ENCODE measurements around the gene ENDOD1.
"Not testable (repeated sequence)": the region's sequence is repeated elsewhere in the genome, so short reads cannot be mapped to it uniquely, and the experiment has no call there.

ENDOD1 gene

DNA sequence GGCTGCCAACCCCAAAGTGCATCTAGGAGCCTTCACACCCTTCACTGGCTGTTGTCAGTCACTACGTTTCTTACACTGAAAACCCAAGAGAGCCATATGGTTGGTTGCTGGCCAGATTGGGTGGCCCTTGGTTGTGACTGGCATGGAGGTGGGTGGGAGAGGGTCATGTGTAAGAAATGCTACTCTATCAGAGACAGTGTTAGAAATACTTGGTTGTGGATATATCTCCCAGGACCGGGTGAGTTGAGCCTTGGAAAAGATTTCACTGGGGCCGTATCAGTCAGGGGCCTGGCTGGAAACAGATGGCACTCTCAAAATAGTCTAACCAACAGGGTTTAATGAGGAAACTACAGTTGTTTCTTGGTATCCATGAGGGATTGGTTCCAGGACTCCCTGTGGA lies 15.2 kb downstream of the ENDOD1 start:
- DNase-seq, result no peak

DNA sequence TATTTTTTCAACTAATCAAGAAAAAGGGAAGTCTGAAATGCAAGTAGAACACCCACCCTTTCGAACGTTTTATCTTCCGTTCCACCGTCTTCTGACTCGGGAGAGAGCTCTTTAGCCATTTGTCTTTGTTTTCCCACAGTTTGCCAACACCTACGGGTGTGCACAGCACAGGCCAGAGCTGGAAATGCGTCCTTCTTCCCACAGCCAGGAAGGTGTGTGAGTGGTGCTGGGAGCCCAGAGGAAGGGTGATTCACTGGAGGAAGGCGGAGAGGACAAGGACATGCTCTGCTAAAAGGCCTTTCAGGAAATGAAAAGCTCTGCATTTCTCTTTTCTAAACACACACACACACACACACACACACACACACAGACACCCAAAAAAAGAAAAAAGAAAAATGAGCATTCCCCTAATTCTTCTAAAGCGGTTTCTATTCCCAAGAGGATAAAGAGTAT lies 18.5 kb downstream of the ENDOD1 start:
- no peak for DNase-seq

DNA sequence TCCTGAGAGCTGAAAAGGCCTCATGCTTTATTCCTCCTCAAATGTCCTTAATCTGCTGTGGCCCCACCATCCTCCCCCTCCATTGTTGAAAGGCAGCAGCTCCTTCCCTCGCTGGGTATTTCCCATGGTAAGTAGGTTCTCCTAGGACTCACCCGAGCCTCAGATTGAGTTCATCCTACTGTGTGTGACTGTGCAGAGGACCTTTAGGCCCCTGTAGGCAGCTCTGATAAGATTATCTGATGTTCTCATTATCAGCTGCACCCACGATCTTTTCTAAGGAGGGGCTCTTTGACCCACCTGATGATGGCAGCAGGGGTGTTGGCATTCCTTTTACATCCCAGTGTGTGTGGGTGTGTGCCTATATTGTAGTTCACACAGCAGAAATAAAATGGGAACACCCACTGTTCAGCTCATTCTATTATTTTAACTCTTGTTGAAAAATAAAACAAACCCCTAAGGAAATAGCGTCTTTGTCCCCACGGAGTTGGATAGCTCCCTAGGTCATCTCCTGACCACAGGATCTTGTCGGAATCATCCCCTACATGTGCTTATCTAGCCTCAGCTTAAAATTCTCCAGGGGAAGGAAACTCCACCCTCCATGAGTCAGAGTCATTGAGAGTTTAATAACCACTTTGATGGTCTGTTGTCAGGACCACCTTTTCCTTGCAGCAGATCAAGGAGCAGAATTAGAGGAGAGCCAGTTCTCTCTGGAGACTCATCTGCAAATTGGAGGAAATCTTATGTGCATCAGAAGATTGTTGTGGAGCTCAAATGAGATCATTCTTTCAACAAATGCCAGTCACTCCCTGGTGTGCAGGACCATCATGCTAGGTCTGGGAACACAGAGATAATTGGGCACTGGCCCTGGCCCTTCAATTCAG lies 19.3 kb downstream of the ENDOD1 start:
- DNase-seq, result peak; percentile 35

DNA sequence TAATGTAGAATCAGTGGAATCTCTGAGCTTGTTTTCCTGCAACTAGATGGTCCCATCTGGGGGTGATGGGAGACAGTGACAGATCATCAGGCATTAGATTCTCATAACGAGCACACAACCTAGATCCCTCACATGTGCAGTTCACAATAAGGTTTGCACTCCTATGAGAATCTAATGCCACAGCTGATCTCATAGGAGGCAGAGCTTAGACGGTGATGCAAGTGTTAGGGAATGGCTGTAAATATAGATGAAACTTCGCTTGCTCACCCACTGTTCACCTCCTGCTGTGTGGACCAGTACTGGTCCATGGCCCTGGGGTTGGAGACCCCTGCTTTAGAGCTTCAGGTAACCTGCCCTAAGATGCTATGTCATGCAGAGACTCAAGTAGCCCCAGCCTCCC lies 21.8 kb downstream of the ENDOD1 start:
- not testable (repeated sequence) for DNase-seq

DNA sequence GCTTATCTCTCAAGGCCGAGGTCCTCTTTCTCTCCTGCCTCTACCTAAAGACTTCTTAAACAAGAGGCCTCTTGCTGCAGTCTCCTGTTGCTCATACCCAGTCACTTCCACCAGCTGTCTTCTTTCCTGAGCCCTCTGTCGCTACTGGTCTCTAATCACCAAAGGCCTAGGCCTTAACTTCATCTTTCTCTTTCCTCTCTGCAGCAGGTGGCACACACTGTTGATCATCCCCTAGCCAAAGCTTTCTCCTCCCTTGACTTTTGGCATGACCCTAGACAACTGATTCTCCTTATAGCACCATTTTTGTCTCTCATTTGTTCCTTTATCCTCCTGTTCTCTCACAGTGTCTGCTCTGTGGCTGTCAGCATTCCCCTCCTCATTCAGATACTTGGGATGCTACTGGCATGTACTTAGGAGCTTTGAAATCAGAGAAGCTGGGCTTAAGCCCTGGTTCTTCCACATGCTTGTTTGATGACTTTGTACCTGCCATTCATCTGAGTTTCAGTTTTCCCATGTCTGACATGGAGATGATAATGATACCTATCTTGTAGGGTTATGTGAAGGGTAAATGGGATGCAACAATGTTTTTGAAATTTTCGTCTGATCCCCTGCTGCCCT lies 22.4 kb downstream of the ENDOD1 start:
- DNase-seq, result no peak

DNA sequence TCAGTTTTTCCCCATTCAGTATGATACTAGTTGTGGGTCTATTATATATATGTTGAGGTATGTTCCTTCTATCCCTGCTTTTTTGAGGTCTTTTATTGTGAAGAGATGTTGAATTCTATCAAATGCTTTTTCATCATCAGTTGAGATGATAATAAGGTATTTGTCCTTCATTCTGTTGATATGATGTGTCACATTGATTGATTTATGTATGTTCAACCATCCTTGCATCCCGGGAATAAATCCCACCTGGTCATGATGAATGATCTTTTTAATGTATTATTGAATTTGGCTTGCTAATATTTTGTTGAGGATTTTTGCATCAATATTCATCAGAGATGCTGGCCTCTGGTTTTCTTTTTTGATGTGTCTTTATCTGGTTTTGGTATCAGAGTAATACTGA lies 26.0 kb downstream of the ENDOD1 start:
- DNase-seq, result no peak

DNA sequence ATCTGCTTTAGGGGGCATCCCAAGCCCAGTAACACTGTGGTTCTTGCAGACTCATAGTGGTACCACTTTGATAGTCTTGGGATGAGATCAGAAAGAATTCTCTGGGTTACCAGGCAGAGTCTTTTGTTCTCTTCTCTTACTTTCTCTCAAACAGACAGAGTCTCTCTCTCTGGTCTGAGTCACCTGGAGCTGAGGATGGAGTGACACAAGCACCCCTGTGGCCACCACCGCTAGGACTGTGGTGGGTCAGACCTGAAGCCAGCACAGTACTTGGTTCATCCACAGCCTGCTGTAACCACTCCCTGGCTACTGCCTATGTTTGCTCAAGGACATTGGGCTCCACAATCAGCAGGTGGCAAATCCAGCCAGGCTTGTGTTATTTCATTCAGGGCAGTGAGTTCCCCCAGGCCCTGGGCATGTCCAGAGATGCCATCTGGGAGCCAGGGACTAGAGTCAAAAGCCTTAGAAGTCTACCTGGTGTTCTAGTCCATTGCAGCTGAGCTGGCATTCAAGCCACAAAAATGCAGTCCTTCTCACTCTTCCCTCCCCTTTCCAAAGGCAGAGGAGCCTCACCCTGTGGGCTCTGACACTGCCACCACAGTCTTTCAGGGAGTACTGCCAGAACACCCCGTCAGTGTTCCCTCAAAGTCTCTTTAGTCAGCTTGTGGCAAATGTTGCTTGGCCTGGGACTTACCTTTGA lies 29.9 kb downstream of the ENDOD1 start:
- DNase-seq, result no peak

DNA sequence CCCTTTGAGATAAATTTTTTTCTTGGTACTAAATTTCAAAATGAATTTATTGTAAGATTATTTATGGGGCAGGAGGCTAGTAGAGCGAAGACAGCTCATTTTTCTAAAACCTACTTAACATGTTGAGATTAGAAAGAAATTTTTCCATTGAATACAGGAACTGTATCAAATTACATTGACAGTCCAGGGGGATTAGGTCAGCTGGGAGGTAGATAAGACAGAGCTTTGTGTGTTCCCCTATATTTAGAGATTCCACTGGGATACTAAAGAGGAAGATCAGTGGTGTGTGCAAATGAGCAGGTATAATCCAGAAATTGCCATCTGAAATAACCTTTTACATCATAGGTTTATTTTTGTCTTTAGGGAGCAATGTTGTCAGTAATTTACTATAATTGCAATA lies 32.1 kb downstream of the ENDOD1 start:
- peak; percentile 26 for DNase-seq

DNA sequence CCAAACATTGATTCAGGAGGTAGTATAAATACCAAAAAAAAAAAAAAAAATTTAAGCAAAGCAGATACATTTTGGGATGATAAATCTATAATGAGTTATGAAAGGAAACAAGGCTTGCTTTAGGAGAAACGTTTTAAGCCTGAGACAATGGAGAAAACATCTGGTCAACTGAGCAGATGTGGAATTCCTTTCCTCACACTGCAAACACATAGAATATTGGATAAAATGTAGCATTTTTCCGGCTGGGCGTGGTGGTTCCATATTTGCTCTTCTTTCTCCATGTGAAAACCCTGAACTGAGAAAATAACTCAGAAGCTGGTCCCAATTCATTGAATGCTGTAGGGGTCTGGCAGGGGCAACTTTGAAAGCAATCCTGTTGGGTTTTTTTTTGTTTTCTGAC lies 33.9 kb downstream of the ENDOD1 start:
- DNase-seq, result no peak

DNA sequence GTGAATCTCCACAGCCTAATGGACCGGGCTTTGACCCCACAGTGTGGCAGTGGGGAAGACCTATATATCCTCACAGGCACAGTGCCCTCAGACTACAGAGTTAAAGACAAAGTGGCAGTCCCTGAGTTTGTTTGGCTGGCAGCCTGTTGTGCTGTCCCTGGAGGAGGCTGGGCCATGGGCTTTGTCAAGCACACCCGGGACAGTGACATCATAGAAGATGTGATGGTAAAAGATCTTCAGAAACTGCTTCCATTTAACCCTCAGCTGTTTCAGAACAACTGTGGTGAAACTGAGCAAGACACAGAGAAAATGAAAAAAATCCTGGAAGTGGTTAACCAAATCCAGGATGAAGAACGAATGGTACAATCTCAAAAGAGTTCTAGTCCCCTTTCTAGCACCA lies 39.0 kb downstream of the ENDOD1 start:
- no peak for DNase-seq

DNA sequence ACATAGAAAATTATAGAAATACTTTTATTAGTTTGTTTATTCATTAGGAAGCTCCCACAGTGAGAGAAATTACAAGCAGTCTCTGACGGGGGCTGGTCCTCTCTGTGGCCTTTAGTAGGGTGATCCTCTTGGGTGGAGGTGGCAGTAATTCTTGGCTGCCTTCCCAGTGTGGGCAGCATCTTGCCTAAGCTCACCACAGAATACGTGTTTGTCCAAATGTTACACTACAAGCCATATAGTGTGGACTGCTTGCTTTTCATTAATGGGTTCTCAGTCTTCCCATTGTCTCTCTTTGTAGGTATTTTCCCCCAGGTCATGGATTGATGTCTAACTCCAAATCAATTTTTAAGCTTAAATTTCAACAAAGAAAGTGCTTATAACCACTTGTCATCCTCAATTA lies 43.3 kb downstream of the ENDOD1 start:
- no peak for DNase-seq

DNA sequence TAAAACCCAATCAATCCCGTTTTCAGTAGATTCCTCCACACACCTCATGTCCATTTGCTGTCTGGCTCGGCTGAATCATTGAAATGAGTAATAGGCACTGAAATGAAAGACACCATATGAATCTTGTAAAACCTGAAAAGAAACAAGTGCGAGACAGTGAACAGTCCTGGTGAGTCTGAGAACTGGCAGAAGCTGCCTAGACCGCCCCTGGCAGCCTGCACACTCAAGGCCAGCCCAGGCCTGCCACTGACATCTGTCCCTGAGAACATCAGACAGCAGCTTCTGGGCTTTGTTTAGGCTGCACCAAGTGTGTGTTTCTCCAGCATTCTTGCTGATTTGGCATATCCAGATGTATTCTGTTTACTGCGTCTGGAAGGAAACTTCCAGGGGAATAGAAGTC lies 44.8 kb downstream of the ENDOD1 start:
- no peak for DNase-seq

DNA sequence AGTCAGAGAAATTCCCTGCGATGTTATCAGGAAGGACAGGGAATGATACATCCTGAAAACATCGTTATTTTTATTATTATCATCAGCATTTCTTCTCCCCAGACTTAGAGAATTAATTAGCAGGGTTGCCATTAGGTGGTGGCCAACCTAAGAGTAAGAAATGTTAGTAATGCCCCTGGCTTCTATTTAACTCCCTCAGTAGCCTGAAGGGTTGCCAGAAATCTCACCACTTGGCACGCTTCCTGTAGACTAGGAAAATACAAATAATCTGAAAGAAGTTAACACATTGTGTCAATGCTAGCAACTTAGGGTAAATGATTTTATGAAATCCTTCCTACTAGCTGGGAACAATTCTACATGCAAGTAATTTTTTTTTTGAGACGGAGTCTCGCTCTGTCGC lies 45.5 kb downstream of the ENDOD1 start:
- no peak for DNase-seq

DNA sequence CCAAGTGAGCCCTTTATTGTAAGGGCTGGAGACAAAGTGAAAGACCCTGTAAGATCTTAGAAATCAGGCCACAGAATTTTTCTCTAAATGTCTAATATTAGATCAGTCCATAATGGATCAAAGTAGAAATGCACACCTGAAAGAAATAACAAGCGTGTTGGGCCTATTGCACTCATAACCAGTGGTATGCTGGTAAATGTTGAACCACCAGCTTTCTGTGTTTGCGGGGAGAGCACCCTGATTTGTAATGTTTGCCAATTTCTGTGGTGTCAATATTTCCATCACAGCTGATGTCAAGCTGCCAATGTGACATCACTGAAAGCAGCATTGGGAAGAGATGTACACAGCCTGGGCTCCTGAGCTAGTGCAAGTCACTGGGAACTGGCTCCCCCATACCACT lies 46.2 kb downstream of the ENDOD1 start:
- DNase-seq, result no peak

DNA sequence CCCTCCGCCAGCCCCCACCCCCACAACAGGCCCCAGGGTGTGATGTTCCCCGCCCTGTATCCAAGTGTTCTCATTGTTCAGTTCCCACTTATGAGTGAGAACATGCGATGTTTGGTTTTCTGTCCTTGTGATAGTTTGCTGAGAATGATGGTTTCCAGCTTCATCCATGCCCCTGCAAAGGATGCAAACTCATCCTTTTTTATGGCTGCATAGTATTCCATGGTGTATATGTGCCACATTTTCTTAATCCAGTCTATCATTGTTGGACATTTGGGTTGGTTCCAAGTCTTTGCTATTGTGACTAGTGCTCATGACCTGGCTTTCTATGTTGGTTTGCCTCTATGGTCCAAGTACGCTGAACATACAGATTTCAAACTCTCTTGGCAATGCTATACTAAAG lies 47.1 kb downstream of the ENDOD1 start:
- DNase-seq, result not testable (repeated sequence)

DNA sequence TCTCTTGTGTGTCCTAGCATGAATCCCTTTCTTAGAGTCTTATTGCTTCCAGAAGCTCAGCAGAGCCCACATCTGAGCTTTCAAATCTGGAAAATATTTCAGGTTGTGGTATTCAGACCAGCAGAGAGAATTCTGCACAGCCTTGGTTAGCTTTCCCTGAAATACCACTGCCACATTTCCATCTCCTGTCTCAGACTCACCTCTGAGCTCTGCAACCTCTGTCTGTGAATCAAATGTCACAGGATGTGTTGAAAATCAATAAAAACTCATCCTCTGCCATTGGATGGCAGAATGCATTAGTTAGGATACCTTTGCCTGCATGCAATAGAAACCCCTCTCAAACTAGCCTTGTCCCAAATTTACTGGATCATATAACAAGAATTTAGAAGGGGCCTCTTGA lies 47.7 kb downstream of the ENDOD1 start:
- DNase-seq, result no peak

DNA sequence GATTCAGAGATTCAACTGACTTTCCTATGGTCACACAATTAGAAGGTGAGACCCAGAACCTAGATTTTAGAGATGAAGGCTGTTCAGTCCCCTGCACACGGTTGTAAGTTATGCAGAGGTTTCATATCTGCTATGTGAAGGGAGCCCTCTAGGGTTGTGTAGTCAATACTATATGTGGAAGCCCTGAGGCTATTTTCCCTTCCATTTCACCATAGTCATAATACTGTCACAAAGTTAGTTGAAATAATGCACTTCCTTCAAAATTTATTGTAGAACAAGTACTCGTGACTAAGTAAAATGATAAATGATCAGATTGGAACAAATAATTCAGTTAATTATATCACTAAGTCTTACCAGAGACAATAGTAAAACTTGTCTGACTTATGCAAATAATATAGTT lies 48.8 kb downstream of the ENDOD1 start:
- no peak for DNase-seq

DNA sequence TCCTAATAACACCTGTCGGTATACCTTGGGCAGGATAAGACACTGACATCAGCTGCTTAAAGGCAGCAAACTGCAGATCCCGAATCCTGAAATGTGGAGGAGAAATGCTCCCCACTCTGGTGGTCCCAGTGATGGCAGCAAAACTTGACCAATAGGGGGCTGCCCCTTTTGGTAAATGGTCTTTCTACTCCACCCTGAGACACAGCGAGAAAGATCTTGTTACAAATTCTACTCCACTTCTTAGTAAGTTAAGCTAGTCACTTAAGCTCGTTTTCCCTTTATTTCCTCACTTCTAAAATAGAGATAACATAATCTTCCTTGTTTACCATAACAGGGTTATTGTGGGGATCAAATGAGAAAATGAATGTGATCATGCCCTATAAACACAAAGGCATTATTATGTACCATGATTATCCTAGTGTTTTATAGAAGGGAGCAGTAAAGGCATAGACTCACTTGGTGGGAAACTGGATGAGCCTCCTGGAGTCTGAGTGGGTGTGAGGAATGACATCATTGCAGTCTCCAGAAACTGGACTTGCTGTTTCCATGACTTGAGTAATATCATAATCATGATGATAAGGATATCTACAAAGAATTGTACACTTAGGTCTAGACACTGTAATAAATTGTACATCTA lies 50.9 kb downstream of the ENDOD1 start:
- DNase-seq, result no peak

DNA sequence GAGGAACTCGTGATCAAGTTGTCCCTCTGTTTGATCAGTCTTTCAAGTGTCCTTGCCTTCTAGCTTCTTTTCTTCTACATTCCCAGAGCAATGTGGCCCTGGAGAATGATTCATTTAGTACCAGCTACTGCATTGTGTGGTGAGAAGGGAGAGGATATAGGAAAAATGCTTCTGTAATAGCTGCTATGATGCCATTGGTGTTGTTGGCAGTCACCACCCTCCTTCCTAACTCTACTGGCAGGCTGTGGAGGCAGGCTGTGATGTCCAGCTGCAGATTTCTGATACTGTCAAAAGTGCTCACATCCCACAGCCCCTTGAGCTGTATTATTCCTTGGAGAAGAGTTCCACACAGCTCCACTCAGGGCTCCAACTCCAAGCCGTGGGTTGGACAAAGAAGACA lies 52.8 kb downstream of the ENDOD1 start:
- no peak for DNase-seq

DNA sequence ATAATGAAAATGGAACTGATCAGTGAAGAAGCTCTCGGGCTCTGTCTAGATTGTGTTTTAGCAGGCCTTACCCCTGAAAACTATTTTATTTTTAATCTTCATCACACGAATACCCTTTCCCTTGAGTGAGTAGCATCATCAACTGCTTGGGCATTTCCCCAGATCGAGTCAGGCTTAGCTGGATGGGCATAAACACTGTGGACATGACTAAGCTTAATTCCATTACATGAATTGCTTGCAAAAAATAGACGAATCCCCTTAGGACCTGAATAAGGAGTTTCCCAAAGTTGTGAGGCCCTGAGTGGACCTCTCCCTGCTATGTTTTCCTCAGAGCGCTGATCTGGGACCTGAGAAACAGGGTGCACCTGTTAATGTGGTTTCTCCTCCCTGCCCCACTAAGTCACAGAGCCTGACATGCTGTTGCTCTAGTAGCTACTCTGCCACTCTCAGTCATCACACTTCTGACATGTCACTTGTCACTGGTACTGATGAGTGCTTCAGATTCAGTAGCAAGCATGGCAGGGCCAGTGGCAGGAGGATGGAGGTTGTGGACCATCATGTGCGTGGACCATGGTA lies 53.5 kb downstream of the ENDOD1 start:
- DNase-seq, result no peak

DNA sequence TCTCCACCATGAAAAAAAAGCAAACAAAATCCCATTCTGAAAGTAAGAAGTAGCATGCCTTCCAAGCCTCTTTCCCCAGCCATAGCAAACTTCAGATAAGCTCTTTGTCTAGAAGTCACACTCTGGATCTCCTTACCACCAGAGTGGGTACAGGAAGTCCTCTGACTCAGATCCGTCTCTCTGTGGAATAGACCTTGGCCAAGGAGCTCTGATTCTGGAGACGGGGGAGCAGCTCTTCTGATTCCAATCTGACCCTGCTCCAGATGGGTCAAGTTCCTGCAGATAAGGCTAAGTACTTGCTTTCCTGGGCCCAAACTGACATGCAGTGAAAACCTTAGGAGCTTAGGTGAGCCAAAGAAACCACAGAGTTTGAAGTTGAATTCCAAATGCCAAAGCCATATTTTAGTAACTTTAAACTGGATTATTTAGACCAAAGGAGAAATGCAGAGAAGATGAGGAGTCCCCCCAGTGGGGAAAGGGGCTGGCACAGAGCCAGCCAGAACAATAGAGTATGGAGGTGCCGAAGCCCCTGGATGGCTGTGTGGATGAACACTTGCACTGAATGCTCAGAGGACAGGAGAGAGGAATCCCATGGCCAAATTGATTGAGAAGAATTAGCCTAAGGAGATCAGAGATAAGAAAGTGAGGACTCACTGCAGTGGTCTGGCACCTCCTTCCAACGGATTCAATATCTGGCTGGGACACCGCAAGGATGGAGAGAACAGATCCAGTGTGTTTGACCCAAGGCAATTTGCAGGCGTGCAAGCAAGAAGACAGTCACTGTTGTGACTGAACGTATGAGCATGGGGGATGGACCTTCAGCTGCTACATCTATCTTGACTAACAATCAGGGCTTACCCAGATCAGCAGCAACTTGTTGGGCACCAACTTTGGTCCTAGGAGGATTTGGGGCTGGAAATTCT lies 54.9 kb downstream of the ENDOD1 start:
- DNase-seq, result no peak
